ENCODE measurements around the gene RNU7-1.

The RNU7-1 gene

GRCh38 chr12:6932766-6933165 lies 10.8 kb upstream of the RNU7-1 start:
- TF ChIP-seq, protein P1, sequence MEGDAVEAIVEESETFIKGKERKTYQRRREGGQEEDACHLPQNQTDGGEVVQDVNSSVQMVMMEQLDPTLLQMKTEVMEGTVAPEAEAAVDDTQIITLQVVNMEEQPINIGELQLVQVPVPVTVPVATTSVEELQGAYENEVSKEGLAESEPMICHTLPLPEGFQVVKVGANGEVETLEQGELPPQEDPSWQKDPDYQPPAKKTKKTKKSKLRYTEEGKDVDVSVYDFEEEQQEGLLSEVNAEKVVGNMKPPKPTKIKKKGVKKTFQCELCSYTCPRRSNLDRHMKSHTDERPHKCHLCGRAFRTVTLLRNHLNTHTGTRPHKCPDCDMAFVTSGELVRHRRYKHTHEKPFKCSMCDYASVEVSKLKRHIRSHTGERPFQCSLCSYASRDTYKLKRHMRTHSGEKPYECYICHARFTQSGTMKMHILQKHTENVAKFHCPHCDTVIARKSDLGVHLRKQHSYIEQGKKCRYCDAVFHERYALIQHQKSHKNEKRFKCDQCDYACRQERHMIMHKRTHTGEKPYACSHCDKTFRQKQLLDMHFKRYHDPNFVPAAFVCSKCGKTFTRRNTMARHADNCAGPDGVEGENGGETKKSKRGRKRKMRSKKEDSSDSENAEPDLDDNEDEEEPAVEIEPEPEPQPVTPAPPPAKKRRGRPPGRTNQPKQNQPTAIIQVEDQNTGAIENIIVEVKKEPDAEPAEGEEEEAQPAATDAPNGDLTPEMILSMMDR (conservative IDR thresholded peaks at IDR 0.05; ENCODE audit: low read depth, low read length) = no peak
- H3K9ac ChIP-seq = no peak overlapping the region
- no peaks in the 10 kb centered on the region for H4K20me1 ChIP-seq (ENCODE audit: insufficient read depth)
- H3K27ac ChIP-seq = no peak overlapping the region
- peaks cover 20% of the 10 kb centered on the region; the same call in 1 of the 2 replicates for H3K79me2 ChIP-seq (ENCODE audit: insufficient read depth, low read depth)
- peaks cover 15% of the 10 kb centered on the region for H3K4me1 ChIP-seq (ENCODE audit: low read depth, poor library complexity, severe bottlenecking)
- no peaks in the 10 kb centered on the region for H3K27me3 ChIP-seq (ENCODE audit: insufficient read depth, low read depth)
- H3K4me3 ChIP-seq (IDR thresholded peaks at IDR 0.05; ENCODE audit: insufficient read depth, low read depth, low read length) = no peak overlapping the region
- H2AFZ ChIP-seq (ENCODE audit: low read depth) = no peak overlapping the region
- no peak overlapping the region for H3K4me2 ChIP-seq
- H3K36me3 ChIP-seq (ENCODE audit: insufficient read depth) = no peaks in the 10 kb centered on the region

GRCh38 chr12:6934110-6934509 lies 9.5 kb upstream of the RNU7-1 start:
- TF ChIP-seq, protein P1 (conservative IDR thresholded peaks at IDR 0.05; ENCODE audit: low read depth, low read length) = no peak
- Histone ChIP-seq H3K36me3 (ENCODE audit: insufficient read depth) (no peaks in the 10 kb centered on the region), H3K79me2 (ENCODE audit: insufficient read depth, low read depth) (peaks cover 12% of the 10 kb centered on the region; the same call in 1 of the 2 replicates)

DNA sequence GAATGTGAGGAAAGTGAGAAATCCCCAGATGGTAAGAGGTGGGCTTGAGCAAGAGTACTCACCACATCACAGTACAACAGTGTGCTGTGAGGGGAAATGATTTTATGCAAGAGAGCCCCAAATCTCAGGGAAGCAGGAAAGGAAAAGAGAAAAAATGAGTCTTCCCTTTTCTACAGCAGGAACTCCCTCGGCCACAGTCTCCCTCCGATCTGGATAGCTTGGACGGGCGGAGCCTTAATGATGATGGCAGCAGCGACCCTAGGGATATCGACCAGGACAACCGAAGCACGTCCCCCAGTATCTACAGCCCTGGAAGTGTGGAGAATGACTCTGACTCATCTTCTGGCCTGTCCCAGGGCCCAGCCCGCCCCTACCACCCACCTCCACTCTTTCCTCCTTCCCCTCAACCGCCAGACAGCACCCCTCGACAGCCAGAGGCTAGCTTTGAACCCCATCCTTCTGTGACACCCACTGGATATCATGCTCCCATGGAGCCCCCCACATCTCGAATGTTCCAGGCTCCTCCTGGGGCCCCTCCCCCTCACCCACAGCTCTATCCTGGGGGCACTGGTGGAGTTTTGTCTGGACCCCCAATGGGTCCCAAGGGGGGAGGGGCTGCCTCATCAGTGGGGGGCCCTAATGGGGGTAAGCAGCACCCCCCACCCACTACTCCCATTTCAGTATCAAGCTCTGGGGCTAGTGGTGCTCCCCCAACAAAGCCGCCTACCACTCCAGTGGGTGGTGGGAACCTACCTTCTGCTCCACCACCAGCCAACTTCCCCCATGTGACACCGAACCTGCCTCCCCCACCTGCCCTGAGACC lies 8.0 kb upstream of the RNU7-1 start:
- no peaks in the 10 kb centered on the region for H3K27me3 ChIP-seq (ENCODE audit: insufficient read depth, low read depth)
- no peaks in the 10 kb centered on the region; the same call in 1 of the 2 replicates for H3K79me2 ChIP-seq (ENCODE audit: insufficient read depth, low read depth)
- H3K9ac ChIP-seq = no peak overlapping the region
- H3K36me3 ChIP-seq (ENCODE audit: insufficient read depth) = no peaks in the 10 kb centered on the region
- TF ChIP-seq, protein P1 (conservative IDR thresholded peaks at IDR 0.05; ENCODE audit: low read depth, low read length) = no peak
- no peak overlapping the region for H2AFZ ChIP-seq (ENCODE audit: low read depth)
- H3K4me2 ChIP-seq = no peak overlapping the region
- H3K4me3 ChIP-seq (IDR thresholded peaks at IDR 0.05; ENCODE audit: insufficient read depth, low read depth, low read length) = no peak overlapping the region
- no peak overlapping the region for H3K27ac ChIP-seq
- peaks cover 6% of the 10 kb centered on the region for H3K4me1 ChIP-seq (ENCODE audit: low read depth, poor library complexity, severe bottlenecking)
- H4K20me1 ChIP-seq (ENCODE audit: insufficient read depth) = no peaks in the 10 kb centered on the region

More at GRCh38 chr12:6934110-6934509, 9.5 kb upstream of the RNU7-1 start:
- H3K4me1 ChIP-seq (ENCODE audit: low read depth, poor library complexity, severe bottlenecking) = peaks cover 16% of the 10 kb centered on the region
- H3K4me3 ChIP-seq (IDR thresholded peaks at IDR 0.05; ENCODE audit: insufficient read depth, low read depth, low read length) = no peak overlapping the region
- H3K27me3 ChIP-seq (ENCODE audit: insufficient read depth, low read depth) = no peaks in the 10 kb centered on the region
- H3K4me2 ChIP-seq = no peak overlapping the region
- no peak overlapping the region for H3K9ac ChIP-seq
- no peak overlapping the region for H2AFZ ChIP-seq (ENCODE audit: low read depth)
- no peak overlapping the region for H3K27ac ChIP-seq
- no peaks in the 10 kb centered on the region for H4K20me1 ChIP-seq (ENCODE audit: insufficient read depth)

- Histone ChIP-seq H3K9ac (no peak overlapping the region), H3K36me3 (ENCODE audit: insufficient read depth) (no peaks in the 10 kb centered on the region), H2AFZ (ENCODE audit: low read depth) (no peak overlapping the region), H3K27ac (no peak overlapping the region), H3K4me1 (ENCODE audit: low read depth, poor library complexity, severe bottlenecking) (peaks cover 6% of the 10 kb centered on the region), H3K4me2 (no peak overlapping the region), H3K79me2 (ENCODE audit: insufficient read depth, low read depth) (no peaks in the 10 kb centered on the region; the same call in 1 of the 2 replicates), H3K4me3 (IDR thresholded peaks at IDR 0.05; ENCODE audit: insufficient read depth, low read depth, low read length) (no peak overlapping the region), H4K20me1 (ENCODE audit: insufficient read depth) (no peaks in the 10 kb centered on the region), H3K27me3 (ENCODE audit: insufficient read depth, low read depth) (no peaks in the 10 kb centered on the region)
- TF ChIP-seq, protein P1 (conservative IDR thresholded peaks at IDR 0.05; ENCODE audit: low read depth, low read length) = no peak
These were observed 7.4 kb upstream of the RNU7-1 start for GRCh38 chr12:6936194-6936635.

Measured in KMS-11 (cell line).